Osteoblast (primary cell): ENCODE results near the gene PTPRT. TPM values are rescaled to one million over a fixed set of nuclear protein-coding genes. Genes with fewer than 3 reads are reported as not detected.
"Not testable (repeated sequence)": the region's sequence is repeated elsewhere in the genome, so short reads cannot be mapped to it uniquely, and the experiment has no call there.

Source experiments
- DNase-seq: peaks from one replicate; pipeline ENCODE4 v3.0.0; 2011; ENCODE audit warnings: low spot score, mixed read lengths; ENCODE audit not compliant: insufficient read length; ENCODE audit errors: missing footprints
- H2AFZ ChIP-seq: 2 replicates; pipeline ENCODE4 v1.6.0; 2011; ENCODE audit warnings: mild to moderate bottlenecking, low read length
- H3K27ac ChIP-seq: 2 replicates; pipeline ENCODE4 v1.5.1; 2011; ENCODE audit warnings: mild to moderate bottlenecking, low read depth, low read length, moderate library complexity
- H3K27me3 ChIP-seq: 2 replicates; pipeline ENCODE4 v1.6.0; 2012; ENCODE audit warnings: mild to moderate bottlenecking, control low read depth, inconsistent platforms, low read length, moderate library complexity; ENCODE audit not compliant: insufficient read depth
- H3K36me3 ChIP-seq: 2 replicates; pipeline ENCODE4 v1.5.1; 2011; ENCODE audit warnings: mild to moderate bottlenecking, low read length, control low read depth, moderate library complexity; ENCODE audit not compliant: insufficient read depth
- H3K4me1 ChIP-seq: 2 replicates; pipeline ENCODE4 v1.5.1; 2011; ENCODE audit warnings: mild to moderate bottlenecking, low read length, control low read depth, moderate library complexity; ENCODE audit not compliant: insufficient read depth
- H3K4me2 ChIP-seq: 2 replicates; pipeline ENCODE4 v1.6.0; 2011; ENCODE audit warnings: mild to moderate bottlenecking, low read length; ENCODE audit not compliant: insufficient read depth
- H3K4me3 ChIP-seq: fragments of 200-600 bp; sonication (generic); 3 replicates; pipeline ENCODE4 v1.5.1; 2012; ENCODE audit warnings: mild to moderate bottlenecking, low read length, inconsistent platforms; ENCODE audit not compliant: insufficient read depth
- H3K79me2 ChIP-seq: 2 replicates; pipeline ENCODE4 v1.6.0; 2012; ENCODE audit warnings: mild to moderate bottlenecking, low read length, control low read depth, inconsistent platforms; ENCODE audit not compliant: insufficient read depth
- H3K9me3 ChIP-seq: 2 replicates; pipeline ENCODE4 v1.5.1; 2011; ENCODE audit warnings: low read depth, low read length, control low read depth
- H4K20me1 ChIP-seq: 2 replicates; pipeline ENCODE4 v1.6.0; 2012; ENCODE audit warnings: mild to moderate bottlenecking, low read length, control low read depth; ENCODE audit not compliant: insufficient read depth
- total RNA-seq: library from RNA; depleted of rRNA; stranded (reverse); fragments of >200 nt; gene quantifications from 2 replicates; pipeline ENCODE4 v1.2.3, GENCODE V29; 2012
- TF ChIP-seq, protein P1 (sequence below): IDR thresholded peaks from 2 replicates; pipeline ENCODE4 v1.5.1; 2011; ENCODE audit warnings: mild to moderate bottlenecking, low read depth, low read length, moderate library complexity; ENCODE audit errors: extremely low read depth

Gene PTPRT
- total RNA-seq, 1 donor, result not detected

DNA sequence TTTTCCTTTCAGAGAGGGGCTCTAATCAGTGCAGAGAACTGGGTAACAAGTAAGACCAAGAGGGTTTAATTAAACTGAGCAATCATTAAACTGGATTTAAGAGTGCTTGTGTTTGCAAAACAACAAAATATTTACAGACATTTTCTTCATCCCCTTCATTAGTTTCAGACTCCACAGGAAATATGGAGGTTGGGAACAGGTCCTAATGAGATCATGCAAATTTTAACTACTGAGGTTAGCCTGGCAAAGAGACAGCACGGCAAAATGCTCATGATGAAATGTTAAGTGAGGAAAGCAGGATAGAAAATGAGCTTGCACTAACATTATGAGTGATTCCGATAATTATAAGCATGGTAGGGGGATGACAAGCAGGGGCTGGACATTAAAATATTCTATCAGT lies 268.9 kb downstream of the PTPRT start:
- no peak overlapping the region for H3K27ac ChIP-seq
- no peaks in the 10 kb centered on the region for H3K79me2 ChIP-seq
- TF ChIP-seq, protein P1, sequence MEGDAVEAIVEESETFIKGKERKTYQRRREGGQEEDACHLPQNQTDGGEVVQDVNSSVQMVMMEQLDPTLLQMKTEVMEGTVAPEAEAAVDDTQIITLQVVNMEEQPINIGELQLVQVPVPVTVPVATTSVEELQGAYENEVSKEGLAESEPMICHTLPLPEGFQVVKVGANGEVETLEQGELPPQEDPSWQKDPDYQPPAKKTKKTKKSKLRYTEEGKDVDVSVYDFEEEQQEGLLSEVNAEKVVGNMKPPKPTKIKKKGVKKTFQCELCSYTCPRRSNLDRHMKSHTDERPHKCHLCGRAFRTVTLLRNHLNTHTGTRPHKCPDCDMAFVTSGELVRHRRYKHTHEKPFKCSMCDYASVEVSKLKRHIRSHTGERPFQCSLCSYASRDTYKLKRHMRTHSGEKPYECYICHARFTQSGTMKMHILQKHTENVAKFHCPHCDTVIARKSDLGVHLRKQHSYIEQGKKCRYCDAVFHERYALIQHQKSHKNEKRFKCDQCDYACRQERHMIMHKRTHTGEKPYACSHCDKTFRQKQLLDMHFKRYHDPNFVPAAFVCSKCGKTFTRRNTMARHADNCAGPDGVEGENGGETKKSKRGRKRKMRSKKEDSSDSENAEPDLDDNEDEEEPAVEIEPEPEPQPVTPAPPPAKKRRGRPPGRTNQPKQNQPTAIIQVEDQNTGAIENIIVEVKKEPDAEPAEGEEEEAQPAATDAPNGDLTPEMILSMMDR, result no peak
- no peaks in the 10 kb centered on the region for H4K20me1 ChIP-seq
- no peaks in the 10 kb centered on the region for H3K36me3 ChIP-seq
- no peak overlapping the region for H3K4me2 ChIP-seq
- no peaks in the 10 kb centered on the region for H3K4me1 ChIP-seq
- H2AFZ ChIP-seq, result no peak overlapping the region
- H3K27me3 ChIP-seq, result no peaks in the 10 kb centered on the region
- no peak for DNase-seq
- no peak overlapping the region for H3K4me3 ChIP-seq
- peaks cover 5% of the 10 kb centered on the region for H3K9me3 ChIP-seq

DNA sequence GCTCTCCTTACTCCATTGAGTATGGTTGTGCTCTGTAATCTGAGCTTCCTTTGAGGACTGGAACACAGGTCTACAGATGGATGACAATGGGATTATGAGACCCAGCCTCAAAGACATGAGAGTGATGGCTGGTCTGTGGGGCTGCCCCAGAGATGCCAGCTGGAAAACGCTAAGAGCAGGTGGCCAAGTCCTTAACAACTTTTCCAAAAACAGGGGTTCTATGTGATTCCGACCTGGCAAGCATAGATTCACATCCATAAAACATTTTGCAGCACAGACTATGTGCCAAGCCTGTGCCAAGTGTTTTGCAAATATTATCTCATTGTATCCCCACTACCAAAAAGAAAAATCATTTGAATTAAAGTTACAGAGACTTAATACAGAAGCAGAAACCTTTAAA lies 270.4 kb downstream of the PTPRT start:
- no peak overlapping the region for H3K4me3 ChIP-seq
- no peak overlapping the region for H3K4me2 ChIP-seq
- H3K4me1 ChIP-seq, result no peaks in the 10 kb centered on the region
- no peaks in the 10 kb centered on the region for H3K27me3 ChIP-seq
- TF ChIP-seq, protein P1, result no peak
- H2AFZ ChIP-seq, result no peak overlapping the region
- no peak for DNase-seq
- peaks cover 5% of the 10 kb centered on the region for H3K9me3 ChIP-seq
- no peaks in the 10 kb centered on the region for H4K20me1 ChIP-seq
- no peaks in the 10 kb centered on the region for H3K79me2 ChIP-seq
- no peak overlapping the region for H3K27ac ChIP-seq
- no peaks in the 10 kb centered on the region for H3K36me3 ChIP-seq

- Histone ChIP-seq H3K4me2 (no peak overlapping the region), H3K36me3 (no peaks in the 10 kb centered on the region), H3K4me3 (no peak overlapping the region), H3K4me1 (no peaks in the 10 kb centered on the region), H3K9me3 (peaks cover 2% of the 10 kb centered on the region), H3K27me3 (no peaks in the 10 kb centered on the region), H4K20me1 (no peaks in the 10 kb centered on the region), H2AFZ (no peak overlapping the region), H3K27ac (no peak overlapping the region), H3K79me2 (no peaks in the 10 kb centered on the region)
- TF ChIP-seq, protein P1, result no peak
- no peak for DNase-seq
Measured at GRCh38 chr20:42915081-42915480, 274.6 kb downstream of the PTPRT start.

DNA sequence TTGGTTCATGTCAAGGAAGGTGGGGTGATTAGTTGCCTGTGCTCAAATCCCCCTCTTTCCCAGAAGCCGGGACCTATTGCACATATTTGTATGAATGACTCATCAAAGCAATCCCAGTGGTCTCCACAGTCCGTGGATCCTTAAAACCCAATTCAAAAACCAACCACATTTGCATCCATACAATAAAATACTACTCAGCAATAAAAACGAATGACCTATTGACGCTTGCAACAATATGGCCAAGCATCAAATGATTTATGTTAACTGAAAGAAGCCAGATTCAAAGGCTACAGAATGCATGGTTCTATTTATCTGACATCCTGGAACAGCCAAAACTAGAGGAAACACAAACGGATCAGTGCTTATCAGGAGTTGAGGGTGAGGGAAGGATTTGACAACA lies 275.4 kb downstream of the PTPRT start:
- Histone ChIP-seq H3K27me3 (no peaks in the 10 kb centered on the region), H4K20me1 (no peaks in the 10 kb centered on the region), H2AFZ (no peak overlapping the region), H3K4me3 (no peak overlapping the region), H3K4me2 (no peak overlapping the region), H3K4me1 (no peaks in the 10 kb centered on the region), H3K27ac (no peak overlapping the region), H3K9me3 (peaks cover 2% of the 10 kb centered on the region), H3K36me3 (no peaks in the 10 kb centered on the region), H3K79me2 (no peaks in the 10 kb centered on the region)
- TF ChIP-seq, protein P1, result no peak
- DNase-seq, result no peak

DNA sequence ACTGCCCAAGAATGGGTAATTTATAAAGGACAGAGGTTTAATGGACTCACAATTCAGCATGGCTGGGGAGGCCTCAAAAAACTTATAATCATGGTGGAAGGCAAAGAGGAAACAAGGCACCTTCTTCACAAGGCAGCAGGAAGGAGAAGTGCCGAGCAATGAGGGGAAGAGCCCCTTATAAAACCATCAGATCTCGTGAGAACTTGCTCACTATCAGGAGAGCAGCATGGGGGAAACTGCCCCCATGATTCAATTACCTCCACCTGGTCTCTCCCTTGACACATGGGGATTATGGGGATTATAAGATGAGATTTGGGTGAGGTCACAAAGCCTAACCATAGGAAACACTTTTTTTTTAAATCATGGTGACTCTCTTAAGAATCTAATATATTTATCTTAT lies 278.9 kb downstream of the PTPRT start:
- not testable (repeated sequence) for H3K27me3 ChIP-seq

More for the DNA sequence above, 278.9 kb downstream of the PTPRT start:
- not testable (repeated sequence) for H4K20me1 ChIP-seq, H3K36me3 ChIP-seq, H3K9me3 ChIP-seq, H3K4me2 ChIP-seq, H3K4me1 ChIP-seq, H3K79me2 ChIP-seq, DNase-seq, H3K4me3 ChIP-seq, H2AFZ ChIP-seq, H3K27ac ChIP-seq
